ENCODE data around the gene MICALL2.
A peak's percentile ranks its signal among the peaks of the same experiment; 100 is the strongest.

Gene MICALL2

DNA sequence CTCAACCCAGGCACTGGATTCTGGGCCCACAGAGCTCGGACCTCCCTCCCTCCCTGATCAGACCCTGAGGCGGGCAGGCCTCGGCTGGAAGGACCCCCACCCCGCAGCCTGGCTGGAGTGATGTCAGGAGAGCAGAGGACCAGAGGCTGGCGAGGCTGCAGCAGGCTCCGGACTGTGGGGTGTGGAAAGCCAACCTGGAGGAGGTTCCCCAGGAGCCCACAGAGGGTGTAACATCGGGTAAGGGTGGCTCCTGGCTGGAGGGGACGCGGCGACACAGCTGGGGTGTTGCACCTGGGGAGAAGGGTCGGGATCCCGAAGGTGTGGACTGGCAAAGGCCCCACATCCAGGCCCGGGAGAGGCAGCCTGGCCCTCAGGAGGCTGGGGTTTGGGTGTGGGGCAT, 8.9 kb upstream of the MICALL2 start:
- DNase-seq (ENCODE audit: low spot score) = no peak

- DNase-seq (ENCODE audit: low spot score) = peak; percentile 63
Measured at GRCh38 chr7:1466524-1467271, 7.4 kb upstream of the MICALL2 start.

DNA sequence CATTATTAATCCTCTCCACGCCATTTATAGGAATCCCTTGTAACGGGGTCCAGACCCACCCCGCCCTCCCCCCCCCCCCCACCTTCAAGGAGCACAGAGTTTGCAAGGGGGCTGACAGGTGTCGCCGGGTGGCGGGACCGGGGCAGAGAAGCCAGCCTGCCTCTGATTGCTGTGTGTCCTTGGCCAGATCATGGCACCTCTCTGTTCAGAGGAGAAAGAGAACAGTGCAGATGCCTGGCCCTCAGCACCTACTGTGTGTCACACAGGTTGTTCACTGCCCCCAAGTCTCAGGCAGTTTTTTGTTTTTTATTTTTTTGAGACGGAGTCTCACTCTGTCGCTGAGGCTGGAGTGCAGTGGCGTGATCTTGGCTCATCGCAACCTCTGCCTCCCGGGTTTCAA, 5.4 kb upstream of the MICALL2 start:
- no peak for DNase-seq (ENCODE audit: low spot score)

DNA sequence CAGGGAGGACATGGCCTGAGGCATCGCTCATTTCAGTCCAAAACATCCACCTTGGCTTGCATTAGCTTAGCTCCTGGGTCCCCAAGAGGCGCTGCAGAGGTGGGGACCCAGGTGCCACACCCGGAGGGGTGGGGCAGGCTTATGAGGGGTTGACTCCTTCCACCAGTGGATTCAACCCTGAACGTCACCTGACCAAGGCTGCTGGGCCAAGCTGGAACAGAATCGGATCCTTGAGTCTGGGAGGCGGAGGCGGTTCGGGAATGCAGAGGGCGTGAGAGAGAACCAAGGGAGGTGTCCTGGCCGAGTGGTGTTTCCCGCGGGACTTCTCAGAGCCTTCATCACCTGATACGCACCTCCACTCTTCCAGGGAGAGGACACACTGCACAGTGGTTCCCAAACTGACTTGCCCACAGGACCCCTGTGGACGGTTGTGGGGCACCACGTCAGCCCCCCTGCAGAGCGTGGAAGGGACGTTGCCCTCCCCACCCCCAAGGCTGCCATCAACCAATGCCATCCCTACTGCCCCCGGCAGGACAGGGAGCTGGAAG, 4.5 kb upstream of the MICALL2 start:
- no peak for DNase-seq (ENCODE audit: low spot score)

DNA sequence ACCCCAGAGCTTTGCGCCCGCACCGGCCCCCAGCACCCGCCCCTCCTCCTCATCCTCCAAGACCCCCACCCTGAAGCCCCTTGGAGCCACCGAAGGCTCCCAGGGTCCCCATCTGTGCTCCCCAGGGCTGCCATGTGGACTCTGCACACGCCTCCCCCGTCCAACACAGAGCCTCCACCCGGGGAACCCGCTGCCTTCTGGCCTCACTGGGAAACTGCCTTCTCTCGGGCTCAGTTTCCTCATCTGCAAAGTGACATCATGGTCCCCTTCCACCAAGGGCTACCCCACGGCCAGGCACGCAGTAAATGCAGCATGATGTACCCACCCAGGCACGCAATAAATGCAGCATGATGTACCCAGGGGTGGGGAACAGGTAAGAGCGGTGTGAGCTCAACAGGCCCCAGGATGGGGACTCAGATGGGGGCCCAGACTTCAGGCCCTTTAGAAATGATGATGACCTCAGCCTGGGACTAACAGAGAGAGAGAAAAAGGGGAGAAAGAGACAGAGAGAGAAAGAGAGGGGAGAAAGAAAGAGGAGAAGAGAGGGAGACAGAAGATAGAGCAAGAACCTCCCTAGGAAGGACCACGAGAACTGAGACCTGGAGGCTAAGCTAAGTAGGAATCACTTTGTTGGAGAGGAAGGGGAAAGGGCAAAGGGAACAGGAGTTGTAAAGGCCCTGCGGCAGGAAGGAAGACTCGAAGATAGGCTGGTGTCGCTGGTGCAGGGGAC, 2.5 kb upstream of the MICALL2 start:
- DNase-seq (ENCODE audit: low spot score) = no peak

- DNase-seq (ENCODE audit: low spot score) = no peak
Measured at GRCh38 chr7:1460821-1461645, 1.8 kb upstream of the MICALL2 start.

- no peak for DNase-seq (ENCODE audit: low spot score)
Measured at GRCh38 chr7:1459920-1460820, 900 bp upstream of the MICALL2 start.

GRCh38 chr7:1459512-1459892, 232 bp upstream of the MICALL2 start:
- peak; percentile 99 for DNase-seq (ENCODE audit: low spot score)

GRCh38 chr7:1457949-1458682, 1.2 kb downstream of the MICALL2 start:
- DNase-seq (ENCODE audit: low spot score) = no peak

GRCh38 chr7:1457059-1457948, 2.0 kb downstream of the MICALL2 start:
- no peak for DNase-seq (ENCODE audit: low spot score)

- no peak for DNase-seq (ENCODE audit: low spot score)
Measured at GRCh38 chr7:1455955-1456354, 3.3 kb downstream of the MICALL2 start.

DNA sequence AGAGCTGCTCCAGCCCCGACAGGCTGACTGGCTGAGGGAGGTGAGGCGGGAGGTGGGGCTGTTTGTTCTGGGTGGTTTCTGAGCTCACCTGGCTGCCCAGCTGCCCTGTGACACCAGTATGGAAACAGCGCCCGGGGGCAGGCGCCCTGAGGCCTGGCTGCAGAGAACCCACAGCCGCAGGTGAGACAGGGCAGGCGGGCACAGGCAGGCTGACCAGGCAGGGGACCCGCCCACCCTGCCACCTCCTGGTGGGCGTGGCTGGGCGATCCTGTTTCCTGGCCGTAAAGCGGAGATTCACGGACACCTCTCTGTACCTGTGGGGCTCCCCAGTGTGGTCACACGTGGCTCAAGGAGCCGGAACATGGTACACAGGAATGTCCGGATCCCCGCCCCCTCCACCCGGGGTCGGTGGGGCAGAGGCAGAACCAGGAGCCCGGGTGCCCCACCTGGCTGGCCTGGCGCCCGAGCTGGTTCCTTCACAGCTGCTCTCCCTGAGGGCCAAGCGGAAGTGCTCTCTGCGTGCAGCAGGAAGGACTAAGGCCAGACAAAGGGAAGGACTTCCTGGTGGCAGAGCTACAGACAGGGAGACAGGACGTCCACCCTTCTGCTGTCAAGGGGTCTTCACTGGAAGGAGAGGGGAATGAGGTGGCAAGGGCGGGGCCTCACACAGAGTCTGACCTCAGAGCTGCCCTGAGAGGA, 3.9 kb downstream of the MICALL2 start:
- DNase-seq (ENCODE audit: low spot score) = peak; percentile 41

DNA sequence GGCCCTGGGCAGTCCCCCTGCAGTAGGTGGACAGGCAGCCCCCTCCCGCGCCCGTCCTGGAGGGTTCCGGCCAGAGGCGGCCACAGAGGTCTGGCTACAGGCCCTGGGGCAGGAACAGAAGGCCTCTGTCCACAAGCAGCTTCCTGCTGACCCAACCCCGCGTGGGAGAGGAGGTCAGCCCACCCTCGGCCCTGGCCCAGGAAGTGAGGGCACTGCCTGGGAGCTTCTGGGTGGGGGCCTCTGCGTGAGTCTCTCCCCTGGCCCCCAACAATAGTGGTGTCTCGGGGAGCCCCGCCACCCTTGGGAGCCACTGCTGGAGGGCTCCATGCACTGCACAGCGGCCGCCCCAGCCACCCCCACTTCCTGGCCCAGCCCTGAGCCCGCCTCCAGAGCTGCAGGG, 4.7 kb downstream of the MICALL2 start:
- no peak for DNase-seq (ENCODE audit: low spot score)

GRCh38 chr7:1452205-1452604, 7.1 kb downstream of the MICALL2 start:
- no peak for DNase-seq (ENCODE audit: low spot score)

DNA sequence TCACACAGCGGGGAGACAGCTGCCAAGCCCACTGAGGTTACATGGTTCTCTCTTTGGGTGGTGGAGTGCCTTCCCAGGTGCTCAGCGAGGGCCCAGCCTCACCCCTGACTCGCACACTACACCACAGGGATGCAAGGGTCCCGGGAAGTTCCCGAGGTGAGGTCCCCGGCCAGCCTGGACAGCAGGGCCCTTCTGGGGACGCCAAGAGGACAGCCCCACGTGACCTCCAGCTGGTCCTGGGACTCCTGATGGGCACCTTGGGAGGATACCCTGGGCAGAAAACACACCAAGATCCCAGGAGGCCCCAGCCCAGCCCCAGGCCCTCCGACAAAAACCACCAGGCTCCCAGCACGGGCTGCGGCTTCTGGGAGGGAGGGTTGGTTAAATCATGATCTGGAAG, 8.3 kb downstream of the MICALL2 start:
- DNase-seq (ENCODE audit: low spot score) = no peak

DNA sequence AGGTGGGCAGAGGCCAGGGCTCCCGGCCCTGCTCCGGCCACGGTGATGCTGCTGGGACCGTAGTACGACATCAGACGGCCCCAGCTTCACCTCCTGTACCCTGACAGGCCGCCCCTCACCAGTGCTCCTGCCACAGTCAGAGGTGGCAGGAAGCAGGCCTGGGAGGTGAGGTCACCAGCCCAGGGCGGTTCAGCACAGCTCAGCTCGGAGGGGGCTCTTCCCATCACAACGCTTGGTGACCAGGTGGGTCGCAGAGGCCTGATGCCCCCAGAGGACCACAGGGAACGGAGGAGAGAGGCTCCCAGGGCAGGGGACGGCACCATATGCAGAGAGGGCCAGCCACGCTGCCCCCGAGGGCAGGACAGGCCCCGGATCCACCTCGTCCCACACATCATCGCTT, 8.8 kb downstream of the MICALL2 start:
- no peak for DNase-seq (ENCODE audit: low spot score)

- no peak for DNase-seq (ENCODE audit: low spot score)
Measured at GRCh38 chr7:1449951-1450350, 9.3 kb downstream of the MICALL2 start.

DNA sequence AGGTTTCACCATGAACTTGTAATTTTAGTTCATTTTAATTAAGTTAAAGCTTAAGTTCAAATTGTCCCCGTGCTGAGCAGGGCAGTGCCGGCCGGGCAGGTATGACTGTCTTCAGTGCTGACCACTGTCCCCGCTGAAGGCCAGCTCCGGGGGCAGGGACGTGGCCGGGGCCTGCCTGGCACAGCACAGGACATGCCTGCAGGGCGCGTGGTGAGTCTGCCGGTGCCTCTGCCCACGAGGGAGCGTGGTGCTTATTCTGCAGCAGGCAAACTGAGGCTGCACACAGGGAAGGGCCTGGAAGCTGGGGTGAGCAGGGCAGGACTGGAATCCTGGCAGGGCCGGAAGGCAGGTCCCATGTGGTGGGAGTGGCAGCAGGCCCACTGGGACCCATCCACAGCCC, 9.8 kb downstream of the MICALL2 start:
- DNase-seq (ENCODE audit: low spot score) = no peak

- DNase-seq (ENCODE audit: low spot score) = no peak
Measured at GRCh38 chr7:1448958-1449357, 10.3 kb downstream of the MICALL2 start.
